ENCODE measurements around the gene SMAD3. TPM values are rescaled to one million over a fixed set of nuclear protein-coding genes. Genes with fewer than 3 reads are reported as not detected.

The SMAD3 gene
- total RNA-seq, 1 donor from 2014 or later = 12.5 TPM

- no peak for DNase-seq (ENCODE audit: low spot score)
- H3K27me3 Mint-ChIP-seq (ENCODE audit: insufficient read depth, low read depth) = peaks cover 13% of the 10 kb centered on the region
- TF ChIP-seq EZH2 (IDR thresholded peaks at IDR 0.05) = no peak
- TF ChIP-seq CTCF (IDR thresholded peaks at IDR 0.05) = no peak
- TF ChIP-seq EZH2phosphoT487 (IDR thresholded peaks at IDR 0.05) = no peak
- Histone ChIP-seq H3K4me1 (no peaks in the 10 kb centered on the region), H3K79me2 (ENCODE audit: low read depth) (no peaks in the 10 kb centered on the region), H4K20me1 (ENCODE audit: low read depth) (no peaks in the 10 kb centered on the region), H3K36me3 (no peaks in the 10 kb centered on the region), H3K4me2 (no peak overlapping the region), H3F3A (ENCODE audit: low read depth) (no peaks in the 10 kb centered on the region), H3K27me3 (no peaks in the 10 kb centered on the region), H3K27ac (no peak overlapping the region), H3K9me3 (ENCODE audit: low read depth) (no peaks in the 10 kb centered on the region), H2AFZ (replicated peaks) (no peak overlapping the region), H3K4me3 (no peak overlapping the region), H3K9ac (no peak overlapping the region)
- no peak overlapping the region for H3K4me3 Mint-ChIP-seq
- H3K27ac Mint-ChIP-seq = peak overlapping the region; percentile 51
- peaks cover 44% of the 10 kb centered on the region for H3K36me3 Mint-ChIP-seq
- no peaks in the 10 kb centered on the region for H3K4me1 Mint-ChIP-seq
- H3K9me3 Mint-ChIP-seq = no peaks in the 10 kb centered on the region
These were observed 126.9 kb downstream of the SMAD3 start for GRCh38 chr15:67192185-67192820.

GRCh38 chr15:67193223-67193990 is 128.0 kb downstream of the SMAD3 start:
- H3K4me1 ChIP-seq = no peaks in the 10 kb centered on the region
- no peak overlapping the region for H3K4me3 ChIP-seq
- no peaks in the 10 kb centered on the region for H3K79me2 ChIP-seq (ENCODE audit: low read depth)
- H3K27ac Mint-ChIP-seq = no peak overlapping the region
- no peak overlapping the region for H3K27ac ChIP-seq
- no peak overlapping the region for H2AFZ ChIP-seq (replicated peaks)
- no peak overlapping the region for H3K4me3 Mint-ChIP-seq
- H3K27me3 ChIP-seq = no peaks in the 10 kb centered on the region
- no peaks in the 10 kb centered on the region for H3F3A ChIP-seq (ENCODE audit: low read depth)
- no peaks in the 10 kb centered on the region for H4K20me1 ChIP-seq (ENCODE audit: low read depth)
- H3K4me2 ChIP-seq = no peak overlapping the region
- H3K9ac ChIP-seq = no peak overlapping the region
- H3K27me3 Mint-ChIP-seq (ENCODE audit: insufficient read depth, low read depth) = peaks cover 13% of the 10 kb centered on the region
- no peaks in the 10 kb centered on the region for H3K9me3 ChIP-seq (ENCODE audit: low read depth)
- no peaks in the 10 kb centered on the region for H3K4me1 Mint-ChIP-seq
- no peaks in the 10 kb centered on the region for H3K9me3 Mint-ChIP-seq
- peaks cover 43% of the 10 kb centered on the region for H3K36me3 Mint-ChIP-seq
- H3K36me3 ChIP-seq = no peaks in the 10 kb centered on the region
- TF ChIP-seq CTCF (IDR thresholded peaks at IDR 0.05) (no peak), EZH2phosphoT487 (IDR thresholded peaks at IDR 0.05) (no peak), EZH2 (IDR thresholded peaks at IDR 0.05) (no peak)
- no peak for DNase-seq (ENCODE audit: low spot score)

- DNase-seq (ENCODE audit: low spot score) = no peak
These were observed 129.0 kb downstream of the SMAD3 start for GRCh38 chr15:67194171-67195114.

More at GRCh38 chr15:67194171-67195114, 129.0 kb downstream of the SMAD3 start:
- Histone ChIP-seq H3K4me1 (no peaks in the 10 kb centered on the region), H4K20me1 (ENCODE audit: low read depth) (no peaks in the 10 kb centered on the region), H3K9me3 (ENCODE audit: low read depth) (no peaks in the 10 kb centered on the region), H3K4me2 (no peak overlapping the region), H3K27ac (no peak overlapping the region), H3K9ac (no peak overlapping the region), H3K36me3 (no peaks in the 10 kb centered on the region), H3F3A (ENCODE audit: low read depth) (no peaks in the 10 kb centered on the region), H3K4me3 (no peak overlapping the region), H2AFZ (replicated peaks) (no peak overlapping the region), H3K79me2 (ENCODE audit: low read depth) (no peaks in the 10 kb centered on the region), H3K27me3 (no peaks in the 10 kb centered on the region)
- H3K9me3 Mint-ChIP-seq = no peaks in the 10 kb centered on the region
- H3K27ac Mint-ChIP-seq = no peak overlapping the region
- peaks cover 41% of the 10 kb centered on the region for H3K36me3 Mint-ChIP-seq
- H3K4me1 Mint-ChIP-seq = peaks cover 1% of the 10 kb centered on the region
- H3K27me3 Mint-ChIP-seq (ENCODE audit: insufficient read depth, low read depth) = peaks cover 13% of the 10 kb centered on the region
- TF ChIP-seq EZH2phosphoT487 (IDR thresholded peaks at IDR 0.05) = no peak
- no peak overlapping the region for H3K4me3 Mint-ChIP-seq
